Transverse colon (tissue), 4 donors: ENCODE results near the gene SLC40A1. TPM values are rescaled to one million over a fixed set of nuclear protein-coding genes. Genes with fewer than 3 reads are reported as not detected.

Experiments used
- DNase-seq: peaks from one replicate; pipeline ENCODE4 v3.0.0-alpha.2; 2019
- H3K27ac ChIP-seq, 4 donors: fragments of 200-600 bp; sonication (generic); 2 replicates each; pipeline ENCODE4 v1.5.1; 2016 to 2018; ENCODE audit warnings: inconsistent platforms in 4 of 4
- H3K27me3 ChIP-seq: fragments of 200-600 bp; sonication (generic); 2 replicates; pipeline ENCODE4 v1.5.1; 2017; ENCODE audit warnings: inconsistent platforms
- H3K36me3 ChIP-seq, 4 donors: fragments of 200-600 bp; sonication (generic); 2 replicates each; pipeline ENCODE4 v1.5.1; 2017 to 2019; ENCODE audit warnings: inconsistent platforms in 4 of 4
- H3K4me1 ChIP-seq, 4 donors: fragments of 200-600 bp; sonication (generic); 2 replicates each; pipeline ENCODE4 v1.5.1; 2017 to 2020; ENCODE audit warnings: inconsistent platforms in 4 of 4
- H3K4me3 ChIP-seq, 4 donors: fragments of 200-600 bp; sonication (generic); 1 replicate in 1 of 4; 2 replicates in 3 of 4; pipeline versions ENCODE4 v1.5.1 to v1.6.1; 2017 to 2019; ENCODE audit warnings: inconsistent platforms in 4 of 4
- H3K9me3 ChIP-seq, 2 donors: fragments of 200-600 bp; sonication (generic); 2 replicates each; pipeline ENCODE4 v1.5.1; 2017 to 2019; ENCODE audit warnings: inconsistent platforms in 2 of 2
- EP300 ChIP-seq: sonication (generic); formaldehyde crosslinking; IDR thresholded peaks from one replicate; pipeline ENCODE4 v1.6.1; 2017; ENCODE audit warnings: antibody characterized with exemption, low read depth
- POLR2A ChIP-seq: fragments of 450-650 bp; IDR thresholded peaks from one replicate; pipeline ENCODE4 v1.6.1; 2016; ENCODE audit warnings: antibody characterized with exemption, mild to moderate bottlenecking, moderate library complexity
- POLR2AphosphoS5 ChIP-seq, 3 donors: sonication (generic); formaldehyde crosslinking; IDR thresholded peaks; one replicate each; pipeline ENCODE4 v1.6.1; 2016; ENCODE audit warnings: antibody characterized with exemption in 3 of 3
- WGBS, 2 donors: methylation state at CpG; one replicate each; pipeline ENCODE4 v1.1.5; 2018; ENCODE audit warnings: low coverage in 1 of 2; 5-methylcytosine and 5-hydroxymethylcytosine counted together
- in situ Hi-C, 4 donors: fragments of 200-750 bp; cut with MboI; loops; one replicate each; pipeline versions ENCODE4 v1.15.0 to v1.15.1; 2017; ENCODE audit warnings: low sequenced_read_pairs in 3 of 4, low pct_ligation_motif_present in 1 of 4, low pct_unique_long_range_greater_than_20kb in 1 of 4
- intact Hi-C: fragments of 100-400 bp; cut with DNase I; formaldehyde crosslinking; loops from one replicate; pipeline ENCODE4 v1.15.1; 2023; ENCODE audit warnings: low total_unique reads
- total RNA-seq, 4 donors: library from RNA; depleted of rRNA; stranded (reverse); fragments of >200 nt; gene quantifications; one replicate each; pipeline ENCODE4 v1.1.0, GENCODE V29; 2016
- TF ChIP-seq, protein P1 (sequence below), 5 experiments: fragments of 200-600 bp in 3 of 5; fragments of 450-650 bp in 2 of 5; sonication (generic) in 3 of 5; IDR thresholded peaks; 1 replicate in 2 of 5; 2 replicates in 3 of 5; pipeline ENCODE4 v1.5.1; 2016 to 2017; ENCODE audit warnings: antibody characterized with exemption in 5 of 5, inconsistent platforms in 3 of 5, mild to moderate bottlenecking in 2 of 5, moderate library complexity in 1 of 5

SLC40A1 gene
- total RNA-seq, 4 donors from 2014 or later: 26.3 to 345 (median 186) TPM

DNA sequence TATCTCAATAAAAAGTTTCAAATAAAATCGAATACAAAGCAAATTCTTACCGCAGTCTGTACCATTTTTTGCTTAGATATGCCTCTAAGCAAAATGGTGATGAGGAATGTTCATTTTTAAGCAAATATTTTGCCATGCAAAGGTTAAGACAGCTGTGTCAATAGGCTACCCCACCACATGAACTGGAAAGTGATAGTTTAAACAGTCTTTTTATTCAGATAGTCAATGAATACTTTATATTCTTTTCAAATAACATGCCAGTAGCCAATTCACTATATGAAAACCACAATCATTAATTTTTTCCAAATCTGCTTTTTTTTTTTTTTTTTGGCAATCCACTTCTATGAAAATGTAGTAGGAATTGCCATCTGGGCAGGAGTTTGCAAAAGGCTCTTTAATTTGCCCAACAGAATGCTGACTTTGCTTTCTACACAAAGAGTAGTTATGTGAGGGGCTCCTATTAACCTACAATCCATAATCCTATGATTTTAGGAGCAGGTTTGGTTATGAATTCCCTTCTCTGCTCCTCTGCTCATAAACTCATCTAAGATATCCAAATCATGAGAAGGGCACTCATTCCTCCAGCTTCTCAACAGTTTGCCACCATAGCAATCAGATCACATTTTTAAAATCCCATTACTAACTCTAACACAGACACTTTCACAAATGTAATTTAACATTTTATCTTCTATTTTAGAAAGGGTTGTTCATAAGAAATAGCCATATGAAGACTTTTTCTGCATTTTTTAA lies 69.2 kb downstream of the SLC40A1 start:
- H3K9me3 ChIP-seq: no peaks in the 10 kb centered on the region
- in situ Hi-C loops: no loop called here
- DNase-seq: no peak
- TF ChIP-seq POLR2AphosphoS5 (IDR thresholded peaks at IDR 0.05) (no peak), EP300 (no peak), POLR2A (no peak)
- TF ChIP-seq, protein P1, sequence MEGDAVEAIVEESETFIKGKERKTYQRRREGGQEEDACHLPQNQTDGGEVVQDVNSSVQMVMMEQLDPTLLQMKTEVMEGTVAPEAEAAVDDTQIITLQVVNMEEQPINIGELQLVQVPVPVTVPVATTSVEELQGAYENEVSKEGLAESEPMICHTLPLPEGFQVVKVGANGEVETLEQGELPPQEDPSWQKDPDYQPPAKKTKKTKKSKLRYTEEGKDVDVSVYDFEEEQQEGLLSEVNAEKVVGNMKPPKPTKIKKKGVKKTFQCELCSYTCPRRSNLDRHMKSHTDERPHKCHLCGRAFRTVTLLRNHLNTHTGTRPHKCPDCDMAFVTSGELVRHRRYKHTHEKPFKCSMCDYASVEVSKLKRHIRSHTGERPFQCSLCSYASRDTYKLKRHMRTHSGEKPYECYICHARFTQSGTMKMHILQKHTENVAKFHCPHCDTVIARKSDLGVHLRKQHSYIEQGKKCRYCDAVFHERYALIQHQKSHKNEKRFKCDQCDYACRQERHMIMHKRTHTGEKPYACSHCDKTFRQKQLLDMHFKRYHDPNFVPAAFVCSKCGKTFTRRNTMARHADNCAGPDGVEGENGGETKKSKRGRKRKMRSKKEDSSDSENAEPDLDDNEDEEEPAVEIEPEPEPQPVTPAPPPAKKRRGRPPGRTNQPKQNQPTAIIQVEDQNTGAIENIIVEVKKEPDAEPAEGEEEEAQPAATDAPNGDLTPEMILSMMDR (IDR thresholded peaks at IDR 0.05): no peak
- 76 to 80% methylated on average over 2 of the region's 2 CpGs for WGBS, 2 donors
- H3K4me1 ChIP-seq: no peaks in the 10 kb centered on the region
- no peak overlapping the region for H3K4me3 ChIP-seq
- intact Hi-C loops: no loop called here
- no peaks in the 10 kb centered on the region for H3K36me3 ChIP-seq
- no peaks in the 10 kb centered on the region for H3K27me3 ChIP-seq
- H3K27ac ChIP-seq: no peak overlapping the region

Other genes starting within 250 kb of the SLC40A1 start
- gene WDR75, start 139.3 kb downstream of the SLC40A1 start, total RNA-seq: 10 to 100 TPM; 11.1 to 38.1 (median 25.2) TPM
- gene ASNSD1, start 80.7 kb upstream of the SLC40A1 start, total RNA-seq: 10 to 100 TPM; 11.3 to 35.2 (median 20.2) TPM
- gene ANKAR, start 93.9 kb upstream of the SLC40A1 start, total RNA-seq: 10 to 100 TPM in 3 of 4 donors, 1 to 10 TPM in 1; 6.0 to 25.7 (median 16.3) TPM
- 10 to 100 TPM in 1 of 4 donors, 1 to 10 TPM in 2, not detected in 1; 2.7 to 14.7 (median 5.1) TPM for gene OSGEPL1, start 182.0 kb upstream of the SLC40A1 start, total RNA-seq
- 100 to 1,000 TPM in 1 of 4 donors, 10 to 100 TPM in 3; 27.5 to 133 (median 86.5) TPM for gene ORMDL1, start 203.6 kb upstream of the SLC40A1 start, total RNA-seq
- 10 to 100 TPM in 2 of 4 donors, 1 to 10 TPM in 2; 5.2 to 19.1 (median 9.7) TPM for gene PMS1, start 203.7 kb upstream of the SLC40A1 start, total RNA-seq